Caco-2 (cell line): Measurements from ENCODE around the gene TLL1. TPM values are rescaled to one million over a fixed set of nuclear protein-coding genes. Genes with fewer than 3 reads are reported as not detected.
A peak's percentile ranks its signal among the peaks of the same experiment; 100 is the strongest.

Source experiments
- BruUV-seq: library from RNA; stranded (reverse); fragments of 400-500 nt; replicated peaks from 2 replicates; lab custom pipeline; 2021; lab: Mats Ljungman, UMichigan
- CTCF ChIA-PET: fragments of 300-600 bp; sonication (Branson Sonifier 250); formaldehyde crosslinking; loops from one replicate; lab custom pipeline; 2022; ENCODE audit warnings: antibody characterized with exemption; lab: Charles Lee
- POLR2A ChIA-PET: fragments of 300-600 bp; sonication (Branson Sonifier 250); formaldehyde crosslinking; loops from one replicate; lab custom pipeline; 2022; ENCODE audit warnings: antibody characterized with exemption; lab: Charles Lee
- DNase-seq, 2 experiments: peaks; one replicate each; pipeline versions ENCODE4 v3.0.0 to v3.0.0-alpha.2; 2020 to 2022
- H3K27me3 ChIP-seq: replicated peaks from 2 replicates; pipeline ENCODE4 v1.6.0; 2011; ENCODE audit warnings: low read length; ENCODE audit not compliant: control insufficient read depth, insufficient read depth
- H3K36me3 ChIP-seq: 2 replicates; pipeline ENCODE4 v1.5.1; 2011; ENCODE audit warnings: low read length; ENCODE audit not compliant: control insufficient read depth, insufficient read depth
- H3K4me1 ChIP-seq: fragments of 250-450 bp; sonication (Bioruptor Pico); 2 replicates; pipeline ENCODE4 v1.5.1; 2020; ENCODE audit warnings: mild to moderate bottlenecking
- H3K4me3 ChIP-seq: 2 replicates; pipeline ENCODE4 v1.5.1; 2011; ENCODE audit warnings: low read depth, mild to moderate bottlenecking, control low read depth, low read length
- H3K9me3 ChIP-seq: fragments of 250-450 bp; sonication (Bioruptor Pico); 2 replicates; pipeline ENCODE4 v1.5.1; 2020; ENCODE audit warnings: mild to moderate bottlenecking, moderate library complexity
- H3K27ac Mint-ChIP-seq: one replicate; pipeline ENCODE4 v1.8.0; 2022; ENCODE audit warnings: mixed read lengths; ENCODE audit not compliant: unreplicated experiment
- H3K27me3 Mint-ChIP-seq: one replicate; pipeline ENCODE4 v1.8.0; 2022; ENCODE audit warnings: mixed read lengths; ENCODE audit not compliant: insufficient read depth, unreplicated experiment
- H3K36me3 Mint-ChIP-seq: one replicate; pipeline ENCODE4 v1.8.0; 2022; ENCODE audit warnings: mild to moderate bottlenecking, mixed read lengths; ENCODE audit not compliant: insufficient read depth, unreplicated experiment
- H3K4me1 Mint-ChIP-seq: one replicate; pipeline ENCODE4 v1.8.0; 2022; ENCODE audit warnings: low read depth, mixed read lengths; ENCODE audit not compliant: unreplicated experiment
- H3K4me3 Mint-ChIP-seq: one replicate; pipeline ENCODE4 v1.8.0; 2022; ENCODE audit warnings: mild to moderate bottlenecking, moderate library complexity, mixed read lengths; ENCODE audit not compliant: unreplicated experiment
- H3K9me3 Mint-ChIP-seq: one replicate; pipeline ENCODE4 v1.8.0; 2022; ENCODE audit warnings: mixed read lengths; ENCODE audit not compliant: unreplicated experiment
- CTCF ChIP-seq, 2 experiments: fragments of 200-600 bp in 1 of 2; IDR thresholded peaks; 1 replicate in 1 of 2; 2 replicates in 1 of 2; pipeline versions ENCODE4 v1.5.1 to v1.8.0; 2011 to 2022; ENCODE audit warnings: antibody characterized with exemption in 1 of 2, control low read depth in 1 of 2, inconsistent platforms in 1 of 2, low read depth in 1 of 2, low read length in 1 of 2, mild to moderate bottlenecking in 1 of 2, moderate library complexity in 1 of 2; ENCODE audit not compliant: insufficient read depth in 1 of 2, severe bottlenecking in 1 of 2, unreplicated experiment in 1 of 2
- intact Hi-C: fragments of 100-400 bp; cut with micrococcal nuclease; formaldehyde crosslinking; loops from one replicate; pipeline ENCODE4 v1.10.0; 2022; ENCODE audit not compliant: unreplicated experiment
- total RNA-seq: library from RNA; stranded (reverse); gene quantifications from 2 replicates; pipeline ENCODE4 v1.2.3, GENCODE V29; 2022

TLL1 gene
- total RNA-seq, 1 experiment from 2014 or later: 14.2 TPM

GRCh38 chr4:166043801-166044200, 170.8 kb downstream of the TLL1 start:
- peak overlapping the region; percentile 63 for H3K4me3 Mint-ChIP-seq
- no TSS peak for BruUV-seq
- no peaks in the 10 kb centered on the region for H3K27me3 Mint-ChIP-seq
- peaks cover 6% of the 10 kb centered on the region for H3K36me3 Mint-ChIP-seq
- Histone ChIP-seq H3K4me3 (no peak overlapping the region), H3K9me3 (no peaks in the 10 kb centered on the region), H3K36me3 (no peaks in the 10 kb centered on the region), H3K4me1 (peaks cover 9% of the 10 kb centered on the region; the same call in 1 of the 2 replicates), H3K27me3 (no peaks in the 10 kb centered on the region)
- intact Hi-C loops: loop anchor here (1.0 to 2.0 kb wide), 2 partner anchors 60 to 169 kb away; no protein-coding TSS in a partner anchor
- peaks cover 15% of the 10 kb centered on the region for H3K4me1 Mint-ChIP-seq
- no peaks in the 10 kb centered on the region for H3K9me3 Mint-ChIP-seq
- peak overlapping the region; percentile 56 for H3K27ac Mint-ChIP-seq
- CTCF ChIA-PET: no interaction called here
- peak in 1 of 2 experiments; percentile 21 for DNase-seq
- POLR2A ChIA-PET: no interaction called here
- no peak for TF ChIP-seq CTCF (IDR thresholded peaks at IDR 0.05; ENCODE audit: insufficient read depth in 1 of 2, low read depth in 1 of 2, low read length in 1 of 2, severe bottlenecking in 1 of 2, unreplicated experiment in 1 of 2)

GRCh38 chr4:166044871-166045270, 171.8 kb downstream of the TLL1 start:
- Mint-ChIP-seq H3K36me3 (peaks cover 6% of the 10 kb centered on the region), H3K9me3 (no peaks in the 10 kb centered on the region), H3K4me1 (peaks cover 15% of the 10 kb centered on the region), H3K27me3 (no peaks in the 10 kb centered on the region), H3K4me3 (no peak overlapping the region), H3K27ac (no peak overlapping the region)
- no TSS peak for BruUV-seq
- Histone ChIP-seq H3K36me3 (no peaks in the 10 kb centered on the region), H3K9me3 (no peaks in the 10 kb centered on the region), H3K4me3 (no peak overlapping the region), H3K27me3 (no peaks in the 10 kb centered on the region), H3K4me1 (peaks cover 9% of the 10 kb centered on the region; the same call in 1 of the 2 replicates)
- ChIA-PET CTCF (no interaction called here), POLR2A (no interaction called here)
- intact Hi-C loops: no loop called here
- no peak for DNase-seq
- no peak for TF ChIP-seq CTCF (IDR thresholded peaks at IDR 0.05; ENCODE audit: insufficient read depth in 1 of 2, low read depth in 1 of 2, low read length in 1 of 2, severe bottlenecking in 1 of 2, unreplicated experiment in 1 of 2)

GRCh38 chr4:166045457-166045856, 172.4 kb downstream of the TLL1 start:
- intact Hi-C loops: no loop called here
- TF ChIP-seq CTCF (IDR thresholded peaks at IDR 0.05; ENCODE audit: insufficient read depth in 1 of 2, low read depth in 1 of 2, low read length in 1 of 2, severe bottlenecking in 1 of 2, unreplicated experiment in 1 of 2): no peak
- BruUV-seq: no TSS peak

More at GRCh38 chr4:166045457-166045856, 172.4 kb downstream of the TLL1 start:
- no peak for DNase-seq
- CTCF ChIA-PET: no interaction called here
- peaks cover 15% of the 10 kb centered on the region for H3K4me1 Mint-ChIP-seq
- no peak overlapping the region for H3K27ac Mint-ChIP-seq
- Histone ChIP-seq H3K36me3 (no peaks in the 10 kb centered on the region), H3K4me1 (peaks cover 9% of the 10 kb centered on the region; the same call in 1 of the 2 replicates), H3K4me3 (no peak overlapping the region), H3K27me3 (no peaks in the 10 kb centered on the region), H3K9me3 (no peaks in the 10 kb centered on the region)
- no peaks in the 10 kb centered on the region for H3K9me3 Mint-ChIP-seq
- POLR2A ChIA-PET: no interaction called here
- no peak overlapping the region for H3K4me3 Mint-ChIP-seq
- H3K36me3 Mint-ChIP-seq: peaks cover 6% of the 10 kb centered on the region
- H3K27me3 Mint-ChIP-seq: no peaks in the 10 kb centered on the region
